ENCODE measurements around the gene BRIP1. TPM values are rescaled to one million over a fixed set of nuclear protein-coding genes. Genes with fewer than 3 reads are reported as not detected.

Gene BRIP1
- total RNA-seq, 1 experiment from 2014 or later: 13.8 TPM

- TF ChIP-seq ARID4B (CRISPR knock-in tag; IDR thresholded peaks at IDR 0.05; ENCODE audit: borderline replicate concordance) (no peak), GTF2I (CRISPR knock-in tag; conservative IDR thresholded peaks at IDR 0.05) (no peak), CBFB (CRISPR knock-in tag; IDR thresholded peaks at IDR 0.05; ENCODE audit: low read depth) (no peak), STAT6 (CRISPR knock-in tag; conservative IDR thresholded peaks at IDR 0.05; ENCODE audit: low read depth) (no peak), HMGA2 (CRISPR knock-in tag; IDR thresholded peaks at IDR 0.05) (no peak)
Observed at GRCh38 chr17:61782683-61783082, 80.6 kb downstream of the BRIP1 start (continued).

GRCh38 chr17:61775364-61775763 lies 88.0 kb downstream of the BRIP1 start:
- no peak overlapping the region for H3K27ac Mint-ChIP-seq
- H3K9me3 Mint-ChIP-seq: peaks cover 25% of the 10 kb centered on the region
- H3K4me1 Mint-ChIP-seq: no peaks in the 10 kb centered on the region
- H3K4me3 Mint-ChIP-seq: no peak overlapping the region
- H3K36me3 Mint-ChIP-seq: peaks cover 37% of the 10 kb centered on the region
- H3K27me3 Mint-ChIP-seq (ENCODE audit: low read depth): no peaks in the 10 kb centered on the region
- CTCF ChIA-PET: no interaction called here
- TF ChIP-seq MXD4 (CRISPR knock-in tag; IDR thresholded peaks at IDR 0.05; ENCODE audit: borderline replicate concordance): no peak
- no peak for TF ChIP-seq TEAD1 (CRISPR knock-in tag; IDR thresholded peaks at IDR 0.05)
- TF ChIP-seq OVOL2 (CRISPR knock-in tag; IDR thresholded peaks at IDR 0.05; ENCODE audit: borderline replicate concordance): no peak
- no peak for TF ChIP-seq ZNF423 (CRISPR knock-in tag; IDR thresholded peaks at IDR 0.05)
- no peak for TF ChIP-seq ATF1 (CRISPR knock-in tag; IDR thresholded peaks at IDR 0.05)
- TF ChIP-seq RELA (CRISPR knock-in tag; IDR thresholded peaks at IDR 0.05; ENCODE audit: borderline replicate concordance): no peak
- no peak for TF ChIP-seq TP53 (CRISPR knock-in tag; IDR thresholded peaks at IDR 0.05)
- TF ChIP-seq ZNF416 (CRISPR knock-in tag; IDR thresholded peaks at IDR 0.05): no peak
- TF ChIP-seq ZNF281 (CRISPR knock-in tag; IDR thresholded peaks at IDR 0.05): no peak
- no peak for TF ChIP-seq ATF2 (CRISPR knock-in tag; IDR thresholded peaks at IDR 0.05; ENCODE audit: borderline replicate concordance, low read depth)
- DNase-seq (ENCODE audit: low spot score) (no peak), ATAC-seq (no peak)
- POLR2A ChIA-PET: no interaction called here
